8988T (cell line): ENCODE data around the gene KANK4.
"Not testable (repeated sequence)": the region's sequence is repeated elsewhere in the genome, so short reads cannot be mapped to it uniquely, and the experiment has no call there.

Source experiments
- DNase-seq: peaks from one replicate; pipeline ENCODE4 v3.0.0; 2011

Gene KANK4

DNA sequence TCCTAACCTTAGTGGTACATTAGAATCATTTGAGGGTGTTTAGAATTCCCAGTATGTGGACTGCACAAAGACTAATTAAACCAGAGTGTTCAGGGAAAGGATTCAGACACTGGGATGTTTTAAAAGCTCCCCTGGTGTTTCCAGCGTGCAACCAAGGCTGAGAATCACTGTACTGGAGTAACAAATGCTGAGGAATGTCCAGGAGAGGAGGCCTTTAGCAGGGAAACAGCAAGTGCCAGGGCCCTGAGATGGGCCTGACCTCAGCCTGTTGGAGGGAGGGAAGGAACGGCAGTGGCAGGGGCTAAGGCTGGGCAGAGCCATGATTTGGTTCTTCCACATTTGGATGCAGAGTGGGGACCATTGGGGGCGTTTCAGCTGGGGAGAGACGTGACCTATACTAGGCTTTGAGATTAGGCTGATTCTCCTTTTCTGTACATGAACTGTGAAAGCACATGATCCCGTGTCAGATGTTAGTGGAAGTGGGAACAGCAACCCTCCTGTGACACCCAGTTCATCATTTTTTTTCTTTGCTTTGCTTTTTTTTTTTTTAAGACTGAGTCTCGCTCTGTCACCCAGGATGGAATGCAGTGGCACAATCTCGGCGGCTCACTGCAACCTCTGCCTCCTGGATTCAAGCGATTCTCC lies 49.3 kb downstream of the KANK4 start:
- DNase-seq: no peak

DNA sequence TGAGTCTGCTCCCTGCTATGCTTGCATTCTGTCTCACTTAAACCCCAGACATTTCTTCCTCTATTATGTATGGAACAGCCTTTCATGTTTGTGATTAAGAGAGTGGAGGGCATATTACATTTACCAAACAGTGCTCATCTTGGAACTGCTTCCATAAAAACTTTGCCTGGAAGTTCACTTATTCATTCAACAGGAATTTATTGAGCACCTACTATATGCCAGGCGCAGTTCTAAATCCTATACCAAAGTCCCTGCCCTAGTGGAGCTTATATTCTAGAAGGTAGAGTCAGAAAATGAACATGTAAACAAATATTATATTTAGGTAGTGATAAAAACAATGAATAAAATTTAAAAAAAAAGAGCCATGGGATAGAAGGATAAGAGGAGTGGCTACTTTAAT lies 49.8 kb downstream of the KANK4 start:
- DNase-seq: no peak

DNA sequence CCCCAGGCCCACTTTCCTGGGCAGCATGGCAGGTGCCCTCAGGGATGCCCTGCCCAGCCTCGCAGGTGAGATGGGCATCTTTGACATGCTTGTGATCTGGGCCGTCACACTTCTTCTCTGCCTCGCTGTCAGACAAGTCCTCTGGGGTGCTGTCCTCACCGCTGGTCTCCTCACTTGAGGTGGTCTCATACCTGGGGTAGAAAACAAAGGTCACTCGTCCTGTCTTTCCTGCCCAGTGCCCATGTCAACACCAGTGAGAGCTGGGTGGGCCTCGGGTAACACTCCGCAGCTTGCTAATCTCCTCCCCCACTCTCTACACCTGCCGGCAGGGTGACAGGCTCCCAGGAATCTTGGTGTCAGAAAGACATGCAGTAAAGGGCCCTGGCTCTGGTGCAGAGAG lies 50.9 kb downstream of the KANK4 start:
- no peak for DNase-seq

DNA sequence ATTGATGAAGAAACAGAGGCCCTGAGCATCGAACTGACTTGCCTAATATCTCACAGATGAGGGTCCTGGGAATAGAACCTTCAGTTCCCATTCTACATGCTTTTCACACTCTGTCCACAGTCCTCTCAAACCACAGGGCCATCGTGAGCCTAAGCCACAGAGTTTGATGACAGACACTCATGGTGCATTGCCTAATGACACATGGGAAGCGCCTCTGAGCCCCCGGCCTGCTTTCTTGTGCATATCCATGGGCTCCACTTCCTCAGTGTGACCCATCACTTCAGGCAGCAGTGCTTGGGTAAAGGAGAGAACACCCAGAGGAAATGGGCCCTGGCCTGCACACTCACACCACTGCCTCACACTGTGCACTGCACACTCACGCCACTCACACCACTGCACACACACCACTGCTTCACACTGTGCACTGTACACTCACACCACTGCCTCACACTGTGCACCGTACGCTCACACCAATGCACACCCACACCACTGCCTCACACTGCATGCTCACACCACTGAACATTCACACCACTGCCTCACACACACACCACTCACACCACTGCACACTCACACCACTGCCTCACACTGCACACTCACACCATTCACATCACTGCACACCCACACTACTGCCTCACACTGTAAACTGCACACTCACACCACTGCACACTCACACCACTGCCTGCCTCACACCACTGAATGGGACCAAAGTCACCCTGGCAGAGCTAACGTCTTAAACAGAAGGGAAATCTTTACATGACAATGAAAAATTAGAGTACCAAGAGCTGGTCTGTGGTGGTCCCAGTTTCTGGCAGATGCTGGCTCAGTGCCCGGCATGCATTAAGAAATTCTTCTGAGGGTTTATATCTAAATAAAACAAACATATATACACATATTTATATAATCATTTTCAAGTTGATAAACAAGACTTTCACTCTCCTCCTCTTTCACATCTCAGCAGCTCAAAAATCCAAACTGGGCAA lies 53.0 kb downstream of the KANK4 start:
- DNase-seq: no peak

DNA sequence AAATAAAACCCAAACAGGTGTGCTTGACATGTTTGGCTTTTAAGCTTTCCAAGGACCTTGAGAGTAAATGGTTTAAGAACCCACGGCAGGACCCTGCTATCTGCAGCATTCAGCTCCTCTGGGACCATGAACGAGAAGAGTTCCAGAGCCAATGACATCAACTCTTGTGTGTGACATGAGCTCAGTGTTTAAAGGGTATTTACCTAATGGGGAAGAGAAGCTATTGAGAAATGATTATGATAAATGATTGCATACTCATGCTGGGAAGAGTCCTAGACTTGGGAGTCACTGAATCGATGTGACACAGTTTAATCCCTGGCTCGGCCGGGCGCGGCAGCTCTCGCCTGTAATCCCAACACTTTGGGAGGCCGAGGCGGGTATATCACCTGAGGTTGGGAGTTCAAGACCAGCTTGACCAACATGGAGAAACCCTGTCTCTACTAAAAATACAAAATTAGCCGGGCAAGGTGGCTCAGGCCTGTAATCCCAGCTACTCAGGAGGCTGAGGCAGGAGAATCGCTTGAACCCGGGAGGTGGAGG lies 55.4 kb downstream of the KANK4 start:
- DNase-seq: no peak

DNA sequence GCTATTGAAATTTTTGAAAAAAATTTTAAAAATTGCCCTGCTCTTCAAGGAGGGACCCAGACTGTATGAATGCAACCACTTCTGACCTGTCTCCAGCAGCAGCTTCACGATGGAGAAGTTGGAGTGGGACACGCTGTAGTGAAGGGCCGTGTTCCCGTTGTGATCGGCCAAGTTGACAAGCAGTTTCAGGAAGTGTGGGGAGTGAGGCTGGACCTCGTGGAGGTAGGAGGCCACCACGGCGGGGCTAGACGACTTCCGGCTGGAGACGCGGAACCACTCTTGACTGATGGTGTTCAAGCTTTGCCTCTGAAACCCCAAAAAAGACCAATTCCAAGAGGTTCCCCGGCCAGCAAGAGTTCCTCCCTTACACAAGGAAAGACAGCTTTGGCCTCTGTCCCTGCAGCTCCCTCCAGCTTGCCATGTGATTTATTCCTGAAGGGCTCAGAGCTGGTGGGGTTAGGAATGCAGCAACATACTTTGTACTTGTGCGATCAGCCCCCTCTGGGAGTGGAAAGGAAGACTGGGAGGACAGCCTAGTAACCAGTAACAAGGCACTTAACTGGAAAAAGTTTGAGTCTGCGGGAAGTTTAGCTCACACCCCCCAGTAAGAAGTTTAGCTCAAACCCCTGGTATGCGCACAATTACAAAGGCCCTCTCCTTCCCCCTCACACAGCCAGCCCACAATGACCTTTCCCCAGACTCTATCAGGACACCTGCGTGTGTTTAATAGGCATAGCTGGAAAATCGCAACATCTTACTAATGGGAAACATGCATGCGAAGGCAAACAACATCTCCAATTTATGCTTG lies 56.0 kb downstream of the KANK4 start:
- DNase-seq: no peak

DNA sequence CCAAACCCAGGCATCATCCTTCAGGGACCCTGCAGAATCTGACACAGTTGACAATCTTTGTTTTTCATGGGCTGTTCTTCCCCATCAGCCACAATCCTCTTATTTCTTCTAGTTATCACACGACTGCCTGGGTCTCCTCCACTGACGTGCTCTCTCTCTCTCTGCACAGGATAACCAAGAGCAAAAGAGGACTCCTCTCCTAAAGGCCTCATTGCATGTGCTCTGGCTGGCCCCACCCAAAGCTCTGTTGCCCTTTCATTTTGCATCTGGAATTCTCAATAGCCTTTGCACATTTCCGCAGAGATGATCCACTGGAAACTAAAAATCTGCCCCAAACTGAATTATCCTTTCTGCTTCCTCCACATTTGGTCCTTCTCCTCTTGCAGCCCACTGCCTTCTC lies 58.5 kb downstream of the KANK4 start:
- no peak for DNase-seq

DNA sequence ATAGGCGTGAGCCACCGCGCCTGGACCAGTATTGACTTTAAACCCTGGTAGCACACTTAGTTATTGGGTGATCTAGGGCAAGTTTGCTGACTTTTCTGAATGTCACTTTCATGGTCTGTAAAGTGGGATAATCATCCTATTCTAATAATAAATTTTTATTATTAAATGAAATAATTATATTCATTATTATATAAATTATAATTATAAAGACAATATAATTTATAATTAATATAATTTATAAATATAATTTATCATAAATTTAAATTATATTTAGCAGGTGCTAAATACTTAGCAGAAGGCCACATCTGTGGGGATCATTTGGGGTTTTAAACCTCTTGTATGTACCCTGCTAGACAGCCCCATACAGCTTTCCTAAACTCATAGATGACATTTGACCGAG lies 59.7 kb downstream of the KANK4 start:
- no peak for DNase-seq

DNA sequence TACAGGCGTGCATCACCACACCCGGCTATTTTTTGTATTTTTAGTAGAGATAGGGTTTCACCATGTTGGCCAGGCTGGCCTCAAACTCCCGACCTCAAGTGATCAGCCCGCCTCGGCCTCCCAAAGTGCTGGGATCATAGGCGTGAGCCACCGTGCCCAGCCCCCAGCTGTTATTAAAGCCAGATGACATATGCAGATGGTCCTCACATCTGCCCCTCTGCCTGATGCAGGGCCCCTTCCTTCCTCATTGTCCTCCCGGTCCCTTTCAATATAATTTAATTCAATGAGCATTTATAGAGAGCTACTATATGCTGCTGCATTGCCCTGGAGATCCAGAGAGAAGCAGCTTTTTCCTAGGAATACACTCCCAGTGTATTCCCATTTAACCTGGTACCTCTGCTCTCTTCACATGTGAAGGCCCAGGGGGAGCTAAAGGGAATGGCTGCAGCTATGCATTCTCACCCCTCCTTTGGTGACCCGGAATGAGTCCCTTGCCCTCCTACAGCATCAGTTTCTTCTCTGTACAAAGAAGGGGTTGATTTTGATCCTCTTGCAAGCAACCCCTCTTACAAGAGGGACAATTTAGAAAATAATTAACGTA lies 69.0 kb downstream of the KANK4 start:
- DNase-seq: no peak

DNA sequence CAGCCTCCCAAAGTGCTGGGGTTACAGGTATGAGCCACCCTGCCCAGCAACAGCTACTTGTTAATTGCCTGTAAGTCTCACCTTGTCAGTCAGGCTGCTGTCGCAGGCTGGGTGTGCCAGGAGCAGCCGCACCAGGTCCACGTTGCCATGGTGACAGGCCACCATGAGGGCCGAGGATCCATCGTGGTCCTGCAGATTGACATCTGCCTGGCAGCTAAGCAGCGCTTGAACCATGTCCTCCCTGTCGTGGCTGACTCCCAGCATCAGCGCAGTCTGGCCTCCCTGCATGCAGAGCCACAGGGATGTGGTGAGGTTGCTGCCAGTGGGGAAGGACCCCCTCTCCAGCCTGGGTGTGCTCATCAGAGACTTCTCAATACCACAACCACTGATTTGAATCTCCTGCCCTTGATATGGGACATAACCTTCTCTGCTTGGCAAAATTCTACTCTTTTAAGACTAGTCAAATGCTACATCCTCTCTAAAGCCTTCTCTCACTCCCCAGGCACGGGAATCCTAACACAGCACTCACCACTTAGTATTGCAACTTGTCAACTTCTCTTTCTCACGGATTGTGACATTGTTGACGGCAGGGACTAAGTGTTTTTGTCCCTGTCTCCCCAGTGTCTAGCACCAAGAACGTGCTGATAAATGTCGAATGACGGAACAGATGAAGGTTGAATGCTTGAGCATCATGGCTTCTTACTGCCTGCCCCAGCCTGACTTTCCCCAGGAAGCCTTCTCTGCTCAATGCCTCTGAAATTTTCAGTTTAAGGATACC lies 71.7 kb downstream of the KANK4 start:
- no peak for DNase-seq

DNA sequence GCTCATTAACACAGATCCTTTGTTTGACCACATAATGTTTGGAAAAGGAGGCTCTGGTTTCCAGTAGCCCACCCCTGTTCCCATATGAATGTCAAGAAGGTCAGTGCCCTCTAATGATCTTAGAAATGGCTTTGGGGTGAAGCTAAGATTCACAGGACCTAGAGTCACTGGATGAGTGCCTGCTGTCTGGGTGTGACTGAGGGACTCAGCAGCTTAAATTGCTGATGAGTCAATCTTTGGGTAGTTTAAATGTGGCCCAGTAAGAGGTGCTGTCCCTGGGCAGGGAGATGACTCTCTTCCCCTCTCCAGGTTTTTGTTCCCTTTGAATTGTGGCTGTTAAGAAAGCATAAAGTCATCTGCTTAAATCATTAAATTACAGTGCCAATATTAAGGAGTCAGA lies 74.0 kb downstream of the KANK4 start:
- DNase-seq: no peak

DNA sequence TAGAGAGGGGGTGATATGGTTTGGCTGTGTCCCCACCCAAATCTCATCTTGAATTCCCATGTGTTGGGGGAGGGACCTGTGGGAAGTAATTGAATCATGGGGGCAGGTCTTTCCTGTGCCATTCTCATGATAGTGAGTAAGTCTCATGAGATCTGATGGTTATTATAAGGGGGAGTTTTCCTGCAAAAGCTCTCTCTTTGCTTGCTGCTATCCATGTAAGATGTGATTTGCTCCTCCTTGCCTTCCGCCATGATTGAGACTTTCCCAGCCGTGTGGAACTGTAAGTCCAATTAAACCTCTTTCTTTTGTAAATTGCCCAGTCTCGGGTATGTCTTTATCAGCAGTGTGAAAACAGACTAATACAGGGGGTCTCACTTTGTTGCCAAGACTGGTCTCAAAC lies 74.9 kb downstream of the KANK4 start:
- not testable (repeated sequence) for DNase-seq

DNA sequence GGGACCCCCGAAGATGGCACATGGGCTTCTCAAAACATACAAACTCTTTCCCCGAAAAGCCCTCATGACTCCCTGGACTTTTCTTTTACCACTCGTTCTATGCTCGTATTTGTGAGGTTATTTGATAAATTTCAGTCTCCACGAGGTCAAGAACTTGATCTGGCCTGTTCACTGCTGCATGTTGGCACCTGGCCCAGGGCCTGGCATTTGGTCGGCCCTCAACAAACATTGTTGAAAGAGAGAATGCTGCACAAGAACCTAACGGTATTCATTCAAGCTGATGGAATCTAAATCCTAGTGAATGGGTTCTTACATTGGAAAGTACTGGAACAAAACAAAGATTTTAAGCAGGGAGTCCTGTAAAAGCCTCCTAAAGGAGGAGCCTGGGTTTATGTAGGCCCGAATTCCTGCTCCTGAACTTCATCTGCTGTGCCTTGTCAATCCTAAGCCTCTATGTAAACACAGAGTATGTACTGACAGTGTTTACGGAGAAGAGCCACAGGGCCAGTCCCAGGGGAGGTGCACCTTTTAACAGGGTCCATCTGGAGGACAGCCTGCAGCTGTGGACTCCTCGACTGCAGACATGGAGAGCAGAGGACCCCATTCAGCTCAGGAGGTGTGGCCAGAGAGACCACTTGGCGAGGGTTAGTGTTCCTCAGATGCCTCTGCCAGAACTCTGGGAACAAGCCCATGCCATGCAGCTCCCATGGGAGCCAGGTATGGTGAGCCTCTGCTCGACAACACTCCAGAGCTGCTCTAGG lies 77.7 kb downstream of the KANK4 start:
- no peak for DNase-seq

DNA sequence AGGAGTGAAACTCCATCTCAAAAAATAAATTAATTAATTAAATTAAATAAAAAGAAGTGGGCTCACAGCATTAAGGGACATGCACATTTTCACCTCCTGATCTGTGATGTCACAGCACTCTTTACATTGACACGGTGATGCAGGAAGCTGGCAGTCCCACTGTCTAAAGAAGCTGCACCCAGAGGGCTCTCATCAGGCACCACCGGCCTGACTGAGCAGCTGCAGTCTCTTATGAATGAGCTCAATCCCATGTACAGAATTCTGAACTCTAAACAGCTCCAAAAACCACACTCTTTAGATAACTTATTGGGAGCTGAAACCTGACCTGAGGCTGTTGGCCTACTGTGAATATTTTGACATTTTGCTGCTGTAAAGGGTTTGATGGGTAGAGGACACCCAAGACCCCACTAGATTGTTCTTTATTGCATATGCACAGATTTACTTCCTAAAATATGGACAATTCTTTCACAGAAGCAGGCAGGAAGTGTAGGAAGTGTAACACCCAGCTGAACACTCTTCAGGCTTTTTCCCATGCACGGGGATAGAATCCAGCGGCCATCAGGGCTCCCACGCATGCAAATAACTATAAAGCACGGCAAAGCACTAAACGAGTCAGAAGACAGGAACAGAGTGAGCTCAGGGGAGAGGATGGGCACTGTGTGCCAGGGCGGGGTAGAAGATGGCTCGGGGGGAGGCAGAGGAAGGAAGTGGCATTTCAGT lies 78.4 kb downstream of the KANK4 start:
- no peak for DNase-seq

DNA sequence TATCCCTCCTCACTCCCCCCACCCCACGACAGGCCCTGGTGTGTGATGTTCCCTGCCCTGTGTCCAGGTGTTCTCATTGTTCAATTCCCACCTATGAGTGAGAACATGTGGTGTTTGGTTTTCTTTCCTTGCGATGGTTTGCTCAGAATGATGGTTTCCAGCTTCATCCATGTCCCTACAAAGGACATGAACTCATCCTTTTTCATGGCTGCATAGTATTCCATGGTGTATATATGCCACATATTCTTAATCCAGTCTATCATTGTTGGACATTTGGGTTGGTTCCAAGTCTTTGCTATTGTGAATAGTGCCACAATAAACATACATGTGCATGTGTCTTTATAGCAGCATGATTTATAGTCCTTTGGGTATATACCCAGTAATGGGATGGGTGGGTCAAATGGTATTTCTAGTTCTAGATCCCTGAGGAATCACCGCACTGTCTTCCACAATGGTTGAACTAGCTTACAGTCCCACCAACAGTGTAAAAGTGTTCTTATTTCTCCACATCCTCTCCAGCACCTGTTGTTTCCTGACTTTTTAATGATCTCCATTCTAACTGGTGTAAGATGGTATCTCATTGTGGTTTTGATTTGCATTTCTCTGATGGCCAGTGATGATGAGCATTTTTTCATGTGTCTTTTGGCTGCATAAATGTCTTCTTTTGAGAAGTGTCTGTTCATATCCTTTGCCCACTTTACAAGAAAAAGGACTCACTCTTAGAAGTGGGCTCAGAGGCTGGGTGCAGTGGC lies 79.4 kb downstream of the KANK4 start:
- not testable (repeated sequence) for DNase-seq

DNA sequence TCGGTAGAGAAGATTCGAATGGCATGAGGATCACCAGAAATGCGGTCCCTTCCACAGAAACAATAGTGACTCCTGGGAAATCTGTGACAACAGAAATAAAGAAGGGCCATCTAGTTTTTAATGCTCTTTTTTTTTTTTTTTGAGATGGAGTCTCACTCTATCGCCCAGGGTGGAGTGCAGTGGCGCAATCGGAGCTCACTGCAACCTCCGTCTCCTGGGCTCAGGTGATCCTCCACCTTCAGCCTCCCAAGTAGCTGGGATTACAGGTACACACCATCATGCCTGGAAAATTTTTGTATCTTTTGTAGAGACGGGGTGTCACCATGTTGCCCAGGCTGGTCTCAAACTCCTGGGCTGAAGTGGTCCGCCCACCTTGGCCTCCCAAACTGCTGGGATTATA lies 80.7 kb downstream of the KANK4 start:
- DNase-seq: no peak

DNA sequence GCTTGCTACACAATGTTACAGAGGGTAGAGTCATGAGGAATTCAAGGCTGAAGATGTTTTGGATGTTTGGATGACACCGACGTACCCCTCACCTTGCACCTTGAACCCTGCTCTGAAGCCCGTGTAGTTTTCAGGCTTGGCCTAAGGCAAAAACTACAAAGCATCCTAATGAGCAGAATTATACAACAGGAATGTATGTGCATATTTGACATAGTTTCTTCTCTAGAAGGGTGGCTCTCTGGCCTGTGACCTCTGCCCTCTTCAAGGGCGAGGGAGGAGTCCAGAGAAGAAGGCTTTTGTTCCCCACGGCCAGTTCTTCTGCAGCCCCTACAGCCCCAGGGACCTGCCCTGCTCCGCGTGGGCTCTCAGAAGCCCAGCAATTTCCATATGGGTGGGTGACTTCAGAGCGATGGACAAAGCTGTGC lies 81.3 kb downstream of the KANK4 start:
- no peak for DNase-seq

DNA sequence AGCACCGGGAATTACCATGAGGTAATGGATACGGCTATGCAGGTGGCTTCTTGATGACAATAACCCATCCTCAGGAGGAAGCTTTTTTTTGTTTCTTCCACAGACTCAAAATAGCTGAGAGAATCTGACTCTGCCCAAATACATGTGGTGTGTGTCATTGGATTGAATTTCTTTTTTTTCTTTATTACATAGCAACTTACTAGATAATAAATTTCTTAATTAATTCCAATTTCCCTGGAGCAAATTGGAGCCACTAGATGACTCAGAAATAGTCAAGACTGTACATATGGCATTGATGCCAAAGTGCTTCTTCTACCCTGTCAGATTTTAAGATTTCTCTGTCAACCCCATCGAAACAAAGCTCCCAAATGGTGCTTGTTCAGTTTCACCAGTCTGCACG lies 81.9 kb downstream of the KANK4 start:
- no peak for DNase-seq

DNA sequence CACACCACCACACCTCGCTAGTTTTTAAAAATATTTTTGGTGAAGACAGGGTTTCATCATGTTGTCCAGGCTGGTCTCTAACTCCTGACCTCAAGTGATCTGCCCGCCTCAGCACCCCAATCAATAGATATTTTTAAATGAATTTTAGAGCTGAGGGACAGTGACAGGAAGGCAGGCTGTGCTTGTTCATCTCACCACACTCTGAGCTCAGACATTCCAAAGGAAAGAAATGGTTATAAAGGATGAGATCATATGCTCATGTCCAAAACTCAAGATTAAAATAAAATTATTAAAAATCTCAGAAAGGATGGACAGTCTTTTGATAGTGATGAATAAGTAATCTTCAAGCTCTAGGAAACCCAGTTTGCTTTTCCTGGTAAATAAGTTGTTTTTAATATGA lies 83.7 kb downstream of the KANK4 start:
- DNase-seq: no peak

DNA sequence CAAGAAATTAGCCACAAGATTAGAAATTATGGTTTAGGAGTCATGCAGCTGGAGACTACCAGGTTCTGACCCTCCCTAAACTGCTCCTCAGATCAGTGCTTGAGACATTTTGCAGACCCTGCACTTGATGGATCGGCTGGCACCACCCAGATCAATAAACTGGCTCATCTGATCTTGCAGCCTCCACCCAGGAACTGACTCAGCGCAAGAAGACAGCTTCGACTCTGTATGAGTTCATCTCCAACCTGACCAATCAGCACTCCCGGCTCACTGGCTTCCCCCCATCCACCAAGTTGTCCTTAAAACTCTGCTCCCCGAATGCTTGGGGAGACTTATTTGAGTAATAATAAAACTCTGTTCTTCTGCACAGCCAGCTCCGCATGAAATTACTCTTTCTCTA lies 84.5 kb downstream of the KANK4 start:
- DNase-seq: no peak
